Kidney epithelial cell (primary cell): ENCODE data around the gene FANCG. TPM values are rescaled to one million over a fixed set of nuclear protein-coding genes. Genes with fewer than 3 reads are reported as not detected.

Experiments used
- DNase-seq: peaks from one replicate; pipeline ENCODE4 v3.0.0-alpha.2; 2010; ENCODE audit warnings: low read depth
- H3K27me3 ChIP-seq: 2 replicates; pipeline ENCODE4 v1.6.0; 2011; ENCODE audit warnings: low read length; ENCODE audit not compliant: control insufficient read depth, insufficient read depth
- H3K36me3 ChIP-seq: 2 replicates; pipeline ENCODE4 v1.5.1; 2011; ENCODE audit warnings: low read length; ENCODE audit not compliant: control insufficient read depth, insufficient read depth
- H3K4me3 ChIP-seq: 2 replicates; pipeline ENCODE4 v1.5.1; 2011; ENCODE audit warnings: low read depth, mild to moderate bottlenecking, control low read depth, low read length
- CTCF ChIP-seq: IDR thresholded peaks from 2 replicates; pipeline ENCODE4 v1.5.1; 2011; ENCODE audit warnings: mild to moderate bottlenecking, moderate library complexity, low read length, control low read depth, inconsistent platforms; ENCODE audit not compliant: insufficient read depth, poor library complexity, severe bottlenecking
- total RNA-seq: library from RNA; depleted of rRNA; stranded (reverse); fragments of >200 nt; gene quantifications from 2 replicates; pipeline ENCODE4 v1.2.3, GENCODE V29; 2015

FANCG gene
- total RNA-seq, 1 donor from 2014 or later = 22.3 TPM

- peak; percentile 91 for DNase-seq
- no peaks in the 10 kb centered on the region for H3K27me3 ChIP-seq
- peak overlapping the region; percentile 76 for H3K4me3 ChIP-seq
- TF ChIP-seq CTCF = no peak
- no peaks in the 10 kb centered on the region for H3K36me3 ChIP-seq
Measured at GRCh38 chr9:35114113-35114839, 34.5 kb upstream of the FANCG start.

GRCh38 chr9:35112257-35113020 lies 32.7 kb upstream of the FANCG start:
- Histone ChIP-seq H3K4me3 (no peak overlapping the region), H3K27me3 (no peaks in the 10 kb centered on the region), H3K36me3 (no peaks in the 10 kb centered on the region)
- no peak for TF ChIP-seq CTCF
- no peak for DNase-seq

GRCh38 chr9:35111001-35111933 lies 31.5 kb upstream of the FANCG start:
- Histone ChIP-seq H3K36me3 (no peaks in the 10 kb centered on the region), H3K4me3 (peak overlapping the region; percentile 85), H3K27me3 (no peaks in the 10 kb centered on the region)
- no peak for TF ChIP-seq CTCF
- peak; percentile 94 for DNase-seq

- Histone ChIP-seq H3K4me3 (peak overlapping the region; percentile 85), H3K27me3 (no peaks in the 10 kb centered on the region), H3K36me3 (no peaks in the 10 kb centered on the region)
- DNase-seq = no peak
- TF ChIP-seq CTCF = no peak
Measured at GRCh38 chr9:35110327-35110761, 30.6 kb upstream of the FANCG start.

GRCh38 chr9:35108946-35109575 lies 29.3 kb upstream of the FANCG start:
- TF ChIP-seq CTCF = no peak
- Histone ChIP-seq H3K36me3 (peaks cover 3% of the 10 kb centered on the region), H3K4me3 (no peak overlapping the region), H3K27me3 (no peaks in the 10 kb centered on the region)
- DNase-seq = no peak
